GDM1 (cell line): ENCODE data around the gene DHFR2.
"Not testable (repeated sequence)": the region's sequence is repeated elsewhere in the genome, so short reads cannot be mapped to it uniquely, and the experiment has no call there.

Experiments
- DNase-seq: peaks from one replicate; lab custom pipeline; 2025; lab: John Stamatoyannopoulos, UW

DHFR2 gene

DNA sequence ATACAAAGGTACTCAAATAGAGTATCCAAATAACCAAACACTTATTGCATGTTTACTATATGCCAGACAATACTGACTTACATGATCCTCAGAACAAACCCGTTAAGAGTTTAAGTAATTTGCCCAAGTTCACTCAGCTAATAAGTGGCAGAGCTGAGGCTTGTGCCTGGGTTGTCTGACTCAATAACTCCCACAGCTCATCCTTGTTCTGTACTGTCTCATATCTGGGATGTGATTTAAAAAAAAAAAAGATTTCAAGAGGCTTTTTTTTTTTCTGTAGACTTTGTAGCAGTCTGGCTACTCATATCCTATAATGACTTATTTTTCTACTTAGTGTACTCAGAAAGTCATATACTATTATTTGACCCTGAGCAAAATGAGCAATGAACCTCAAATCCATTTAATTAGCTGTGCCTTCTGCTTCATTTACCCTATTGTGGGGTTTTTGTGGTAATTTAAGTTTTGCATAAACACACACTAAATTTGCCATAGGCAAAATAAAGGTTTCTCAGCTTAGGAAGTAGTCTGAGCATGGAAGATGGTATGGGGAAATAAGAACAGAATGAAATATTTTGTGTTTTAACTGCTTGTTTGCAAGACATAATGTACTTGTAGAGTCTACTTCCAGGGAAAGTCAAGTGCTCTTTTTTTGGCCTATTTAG is 3.2 kb upstream of the DHFR2 start:
- no peak for DNase-seq

DNA sequence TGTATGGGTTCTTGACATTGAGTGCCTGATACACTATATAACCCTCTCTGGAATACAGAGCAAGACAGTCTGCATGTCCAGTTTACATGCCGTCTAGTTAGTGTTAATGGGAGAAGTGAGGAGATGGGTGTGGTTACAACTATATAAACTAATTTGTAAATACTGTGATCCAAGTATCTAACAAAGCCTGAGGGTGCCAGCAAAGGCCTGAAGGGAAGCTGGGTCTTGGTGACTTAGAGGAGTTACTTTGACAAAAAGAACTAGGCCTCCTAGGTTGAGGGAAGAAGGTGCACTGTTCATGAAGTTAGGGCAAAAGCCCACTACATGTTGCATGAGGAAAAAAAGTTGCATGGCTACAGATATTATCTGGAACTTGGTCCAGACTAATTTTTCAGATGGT is 2.4 kb upstream of the DHFR2 start:
- no peak for DNase-seq

DNA sequence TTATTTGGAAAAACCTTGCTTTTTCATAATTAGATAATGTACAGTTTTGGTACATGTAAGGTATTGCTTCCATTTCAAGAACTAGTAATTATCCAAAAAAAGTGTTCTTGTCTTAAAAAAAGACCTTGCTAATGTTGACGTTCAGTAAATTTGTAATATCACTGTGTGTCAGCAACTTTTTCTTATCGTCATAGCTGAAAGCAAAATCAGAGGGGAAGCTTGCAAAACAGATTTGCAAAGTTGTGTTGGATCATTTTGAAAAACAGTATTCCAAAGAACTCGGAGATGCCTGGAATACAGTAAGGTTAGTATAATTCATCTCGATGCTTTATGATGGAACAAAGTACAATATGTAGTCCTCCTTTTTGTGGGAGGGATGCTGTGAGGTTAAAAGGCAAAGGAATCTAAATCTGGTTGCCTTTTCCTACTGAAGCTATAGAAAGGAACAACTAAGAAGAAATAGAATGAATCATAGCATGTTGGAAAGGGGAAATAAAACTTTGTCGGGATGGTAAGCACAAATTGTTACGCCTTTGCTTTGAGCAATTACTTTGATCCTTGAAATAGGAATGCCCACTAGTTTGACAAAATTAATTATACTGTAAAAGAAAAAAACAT is 1.6 kb upstream of the DHFR2 start:
- DNase-seq = no peak

DNA sequence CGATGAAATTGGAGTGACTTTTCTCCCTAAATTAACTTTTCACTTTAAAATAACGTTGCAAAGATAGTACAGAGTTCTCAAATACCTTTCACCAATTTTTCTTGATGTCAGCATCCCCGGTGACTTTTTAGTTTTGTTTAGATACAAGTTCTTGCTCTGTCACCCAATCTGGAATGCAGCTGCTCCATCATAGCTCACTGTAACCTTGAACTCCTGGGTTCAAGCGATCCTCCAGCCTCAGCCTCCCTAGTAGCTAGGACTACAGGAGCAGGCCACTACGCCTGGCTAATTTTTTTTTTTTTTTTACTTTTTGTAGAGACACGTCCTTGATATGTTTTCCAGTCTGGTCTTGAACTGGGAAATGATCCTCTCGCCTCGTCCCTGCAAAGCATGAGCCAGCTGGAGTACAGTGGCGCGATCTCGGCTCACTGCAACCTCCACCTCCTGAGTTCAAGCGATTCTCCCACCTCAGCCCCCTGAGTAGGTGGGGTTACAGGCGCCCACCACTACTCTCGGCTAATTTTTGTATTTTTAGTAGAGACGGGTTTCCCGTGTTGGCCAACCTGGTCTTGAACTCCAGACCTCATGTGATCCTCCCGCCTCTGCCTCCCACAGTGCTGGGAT is 892 bp upstream of the DHFR2 start:
- no peak for DNase-seq

DNA sequence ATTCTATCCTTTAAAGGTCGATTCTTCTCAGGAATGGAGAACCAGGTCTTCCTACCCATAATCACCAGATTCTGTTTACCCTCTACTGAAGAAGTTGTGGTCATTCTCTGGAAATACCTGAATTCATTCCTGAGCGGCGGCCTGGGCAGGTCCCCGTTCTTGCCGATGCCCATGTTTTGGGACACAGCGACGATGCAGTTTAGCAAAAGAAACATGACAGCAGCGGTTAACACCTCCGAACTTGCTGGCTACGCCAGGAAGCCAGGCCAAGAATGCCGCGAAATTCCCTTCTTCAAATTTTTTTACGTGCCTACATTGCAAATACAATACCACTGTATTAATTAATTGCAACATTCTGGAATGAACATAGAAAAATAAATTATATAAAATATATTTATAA is 1.4 kb downstream of the DHFR2 start:
- DNase-seq = no peak

DNA sequence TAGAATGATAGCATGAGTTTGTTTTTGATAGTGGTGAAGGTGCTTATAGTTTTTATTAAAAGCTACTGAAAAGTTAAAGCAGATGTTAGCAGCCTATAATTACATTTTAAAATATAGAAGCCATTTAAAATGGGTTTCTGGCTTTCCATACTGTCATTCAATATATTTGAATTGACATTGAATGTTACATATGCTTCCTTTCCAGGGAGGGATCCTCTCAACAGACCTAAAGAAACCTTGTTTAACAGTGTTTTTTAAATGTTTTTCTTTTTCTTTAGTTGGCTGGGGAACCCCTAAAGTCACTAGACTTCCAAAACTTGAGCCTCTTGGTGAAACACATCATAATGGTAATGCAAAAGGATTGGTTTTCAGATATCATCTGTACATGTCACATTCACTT is 12.2 kb downstream of the DHFR2 start:
- DNase-seq = no peak

DNA sequence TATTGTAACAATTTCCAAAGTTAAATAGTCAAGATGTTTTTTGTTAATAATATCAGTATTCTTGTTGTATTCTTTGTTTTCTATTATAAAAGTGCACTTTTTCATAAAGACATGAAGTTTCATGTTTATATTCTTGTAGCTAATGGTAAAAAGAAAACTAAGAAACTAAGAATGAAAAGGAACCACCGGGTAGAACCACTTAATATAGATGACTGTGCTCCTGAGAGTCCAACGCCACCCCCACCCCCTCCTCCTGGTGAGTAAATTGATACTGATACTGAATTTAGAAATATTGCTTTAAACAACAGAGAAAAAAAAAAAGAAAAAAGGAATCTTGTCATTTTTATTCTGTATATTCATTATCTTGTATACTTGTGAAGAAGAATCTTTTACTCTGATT is 13.4 kb downstream of the DHFR2 start:
- DNase-seq = no peak

DNA sequence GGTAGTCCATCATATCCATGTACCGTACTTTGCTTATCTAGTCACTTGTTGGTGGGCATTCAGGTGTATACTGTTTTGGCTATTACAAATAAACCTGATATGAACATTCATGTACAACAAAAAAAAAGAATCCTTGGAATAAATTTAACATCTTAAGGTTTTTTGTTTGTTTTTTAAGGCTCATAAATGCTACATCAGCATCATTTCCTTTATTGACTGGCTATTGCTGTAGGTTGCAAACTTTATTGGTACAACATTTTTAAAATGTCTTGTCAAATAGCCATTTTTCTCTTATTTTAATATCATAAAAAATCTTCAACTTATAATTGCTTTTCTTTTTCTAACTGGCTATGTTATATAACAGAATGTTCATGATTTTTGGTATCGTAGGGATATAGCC is 16.2 kb downstream of the DHFR2 start:
- DNase-seq = no peak

DNA sequence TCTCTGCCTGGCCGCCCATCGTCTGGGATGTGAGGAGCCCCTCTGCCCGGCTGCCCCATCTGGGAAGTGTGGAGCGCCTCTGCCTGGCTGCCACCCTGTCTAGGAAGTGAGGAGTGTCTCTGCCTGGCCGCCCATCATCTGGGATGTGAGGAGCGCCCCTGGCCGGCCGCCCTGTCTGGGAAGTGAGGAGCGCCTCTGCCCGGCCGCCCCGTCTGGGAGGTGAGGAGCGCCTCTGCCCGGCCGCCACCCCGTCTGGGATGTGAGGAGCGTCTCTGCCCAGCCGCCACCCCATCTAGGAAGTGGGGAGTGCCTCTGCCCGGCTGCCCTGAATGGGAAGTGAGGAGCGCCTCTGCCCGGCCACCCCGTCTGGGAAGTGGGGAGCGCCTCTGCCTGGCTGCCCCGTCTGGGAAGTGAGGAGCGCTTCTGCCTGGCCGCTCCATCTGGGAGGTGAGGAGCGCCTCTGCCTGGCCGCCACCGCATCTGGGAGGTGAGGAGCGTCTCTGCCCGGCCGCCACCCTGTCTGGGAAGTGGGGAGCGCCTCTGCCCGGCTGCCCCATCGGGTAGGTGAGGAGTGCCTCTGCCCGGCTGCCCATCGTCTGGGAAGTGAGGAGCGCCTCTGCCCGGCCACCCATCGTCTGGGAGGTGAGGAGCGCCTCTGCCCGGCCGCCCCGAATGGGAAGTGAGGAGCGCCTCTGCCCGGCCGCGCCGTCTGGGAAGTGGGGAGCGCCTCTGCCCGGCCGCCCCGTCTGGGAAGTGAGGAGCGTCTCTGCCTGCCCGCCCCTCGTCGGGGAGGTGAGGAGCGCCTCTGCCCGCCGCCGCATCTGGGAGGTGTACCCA is 18.4 kb downstream of the DHFR2 start:
- not testable (repeated sequence) for DNase-seq

DNA sequence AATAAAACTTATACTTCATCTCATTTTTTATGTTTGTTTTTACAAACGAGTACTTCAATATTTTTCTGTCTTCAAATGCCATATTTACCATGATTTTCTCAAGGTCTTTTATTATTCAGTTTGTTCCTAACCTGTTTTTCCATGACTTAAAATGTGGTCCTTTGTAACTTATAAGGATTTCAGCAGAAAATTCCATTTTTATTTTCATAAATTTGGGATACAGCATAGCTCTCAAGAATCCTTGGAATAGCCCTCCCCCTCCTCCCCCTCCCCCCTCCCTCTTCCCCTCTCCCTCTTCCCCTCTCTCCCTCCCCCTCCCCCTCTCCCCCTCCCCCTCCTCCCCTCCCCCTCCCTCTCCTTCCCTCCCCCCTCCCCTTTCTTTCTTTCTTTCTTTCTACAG is 19.4 kb downstream of the DHFR2 start:
- DNase-seq = no peak

DNA sequence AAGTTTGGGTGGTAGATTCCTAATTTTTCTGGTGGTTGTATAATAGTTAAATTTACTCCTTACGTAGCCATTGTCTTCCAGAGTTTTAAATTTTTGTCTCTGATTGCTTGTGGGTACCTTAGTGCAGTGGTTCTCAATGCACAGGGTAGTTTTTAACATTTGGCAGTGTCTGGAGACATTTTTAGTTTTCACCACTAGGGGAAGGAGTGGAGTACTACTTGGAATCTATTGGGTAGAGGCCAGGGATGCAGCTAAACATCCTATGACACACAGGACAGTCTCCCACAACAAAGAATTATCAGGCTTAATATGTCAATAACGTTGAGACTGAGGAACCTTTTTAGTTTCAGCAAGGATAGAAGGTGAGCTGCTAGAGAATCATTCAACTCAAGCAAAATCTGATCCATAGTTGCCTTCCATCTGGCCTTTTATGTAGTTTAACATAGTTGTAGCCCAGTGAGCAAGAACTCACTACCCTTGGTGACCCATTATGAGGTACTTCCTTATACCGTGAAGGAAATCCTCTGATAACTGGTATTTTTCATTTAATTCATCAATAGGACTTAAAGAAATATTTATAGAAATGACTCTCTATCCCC is 25.7 kb downstream of the DHFR2 start:
- DNase-seq = no peak

DNA sequence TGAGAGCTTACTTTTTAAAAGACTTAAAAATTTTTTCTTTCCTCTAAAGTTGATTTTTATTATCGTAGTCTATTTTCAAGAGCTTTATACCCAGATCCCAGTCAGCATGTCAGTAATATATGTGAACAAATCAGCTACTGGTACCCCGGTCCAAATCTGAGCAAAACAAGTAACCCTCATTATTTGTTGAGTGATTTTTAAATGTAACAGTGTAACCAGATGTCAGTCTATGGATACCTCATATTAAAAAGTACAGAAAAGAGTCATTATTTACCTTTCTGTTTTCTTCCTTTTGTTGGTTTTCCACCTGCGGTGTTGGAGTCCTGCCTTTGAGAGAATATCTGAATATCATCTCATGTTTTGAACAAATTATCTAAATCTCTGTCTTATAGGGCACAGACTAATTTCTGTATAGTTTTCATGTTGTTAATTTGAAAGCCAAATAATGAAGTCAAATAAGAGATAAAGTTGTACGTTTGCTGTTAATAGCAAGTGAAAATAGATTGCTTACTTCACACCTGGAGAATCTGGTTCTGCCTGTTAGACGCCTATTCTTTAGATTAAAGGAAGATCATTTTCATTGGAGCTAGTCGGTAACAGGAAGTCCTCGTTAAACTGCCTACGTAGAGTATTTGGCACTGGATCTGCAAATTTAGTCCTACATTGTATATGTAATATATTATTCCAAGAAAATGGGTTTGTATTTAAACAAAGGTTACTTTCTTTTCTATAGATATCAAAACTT is 34.5 kb downstream of the DHFR2 start, which contains the start of gene STX19:
Gene STX19 (minus strand): TSS at position 505 of the 745 bp plus-strand sequence. CDS start 13,328 bp downstream, outside the sequence.
- DNase-seq = no peak

DNA sequence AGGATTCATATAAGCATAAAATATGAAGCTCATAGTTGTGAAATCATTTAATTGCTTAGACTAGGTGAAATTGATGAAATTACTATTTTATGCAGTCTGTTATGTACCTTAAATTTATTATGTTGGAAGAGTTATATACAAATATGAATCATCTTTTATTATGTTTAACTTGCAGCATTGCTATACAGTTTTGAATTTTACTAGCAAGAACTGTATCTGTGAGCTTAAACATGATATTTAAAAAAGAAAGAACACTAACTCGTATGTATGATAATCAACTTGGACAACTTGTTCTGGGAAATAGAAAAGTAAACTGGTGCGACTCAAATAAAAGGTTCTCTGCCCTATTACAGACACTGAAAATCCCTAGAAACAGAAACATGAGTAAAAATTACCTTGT is 36.1 kb downstream of the DHFR2 start:
- DNase-seq = no peak

DNA sequence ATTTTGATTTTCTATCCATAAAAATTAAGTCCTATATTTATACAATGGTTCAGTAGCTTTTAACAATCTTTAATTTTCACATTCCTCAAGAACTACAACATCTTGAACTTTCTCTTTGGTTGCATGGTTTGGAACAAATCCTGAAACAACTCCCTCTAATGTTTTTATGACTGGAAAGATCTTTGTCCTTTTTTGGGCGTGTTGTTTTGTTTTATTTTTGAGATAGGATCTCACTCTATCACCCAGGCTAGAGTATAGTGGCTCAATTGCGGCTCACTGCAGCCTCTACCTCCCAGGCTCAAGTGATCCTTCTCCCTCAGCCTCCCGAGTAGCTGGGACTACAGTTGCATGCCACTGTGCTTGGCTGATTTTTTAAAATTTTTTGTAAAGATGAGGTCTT is 38.3 kb downstream of the DHFR2 start:
- no peak for DNase-seq

DNA sequence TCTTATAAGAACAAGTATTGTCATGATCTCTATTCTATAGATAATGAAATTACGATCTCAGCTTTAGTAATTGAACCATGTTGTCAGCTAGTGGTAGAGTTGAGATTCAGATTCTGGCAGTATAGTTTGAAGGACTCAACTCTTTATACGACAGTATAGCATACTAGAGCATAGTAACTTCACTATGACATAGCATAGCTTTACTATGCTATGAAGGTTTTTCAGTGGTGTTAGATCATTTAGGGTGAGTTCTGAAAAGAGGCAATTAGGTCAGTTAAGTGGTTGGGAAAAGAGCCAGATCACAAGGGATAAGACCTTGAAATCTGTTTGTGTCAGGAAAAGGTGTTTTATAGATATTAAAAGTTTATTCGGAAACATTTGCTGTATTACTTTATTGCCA is 42.4 kb downstream of the DHFR2 start:
- no peak for DNase-seq

DNA sequence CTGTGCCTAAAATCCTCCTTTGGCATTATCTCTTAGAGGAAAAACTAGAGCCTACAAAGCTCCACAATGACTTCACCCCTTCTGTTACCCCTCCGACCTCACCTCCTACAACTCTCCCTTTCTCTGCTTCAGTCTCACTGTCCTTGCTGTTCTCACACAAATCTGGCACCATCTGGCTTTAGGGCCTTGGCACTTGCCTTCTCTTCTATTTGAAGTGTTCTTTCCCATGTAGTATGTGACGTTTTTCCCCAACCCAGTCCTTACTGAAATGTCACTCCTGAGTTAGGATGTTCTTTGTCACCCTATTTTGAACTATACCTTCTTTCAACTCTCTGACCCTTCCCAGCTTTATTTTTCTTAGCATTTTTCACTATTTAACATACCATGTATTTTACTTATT is 43.1 kb downstream of the DHFR2 start:
- DNase-seq = no peak

DNA sequence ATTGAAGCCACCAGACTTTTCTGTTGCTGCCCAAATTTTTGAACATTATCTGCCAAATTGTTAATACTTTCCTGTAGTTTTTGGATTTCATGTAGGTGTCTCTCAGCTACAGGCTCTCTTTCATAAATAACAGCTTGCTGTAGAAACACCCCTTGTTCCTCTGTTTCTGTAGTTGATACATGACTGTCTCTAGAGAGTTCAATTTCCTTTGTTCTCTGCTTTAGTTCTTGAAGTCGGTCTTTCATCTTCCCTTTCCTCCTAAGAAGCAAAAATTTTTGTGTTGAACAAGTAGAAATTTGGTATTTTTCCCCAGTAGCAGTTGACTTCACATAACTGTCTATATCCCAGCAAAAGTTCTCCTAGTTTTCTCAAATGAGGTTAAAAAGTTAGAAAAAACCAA is 47.7 kb downstream of the DHFR2 start:
- DNase-seq = no peak

DNA sequence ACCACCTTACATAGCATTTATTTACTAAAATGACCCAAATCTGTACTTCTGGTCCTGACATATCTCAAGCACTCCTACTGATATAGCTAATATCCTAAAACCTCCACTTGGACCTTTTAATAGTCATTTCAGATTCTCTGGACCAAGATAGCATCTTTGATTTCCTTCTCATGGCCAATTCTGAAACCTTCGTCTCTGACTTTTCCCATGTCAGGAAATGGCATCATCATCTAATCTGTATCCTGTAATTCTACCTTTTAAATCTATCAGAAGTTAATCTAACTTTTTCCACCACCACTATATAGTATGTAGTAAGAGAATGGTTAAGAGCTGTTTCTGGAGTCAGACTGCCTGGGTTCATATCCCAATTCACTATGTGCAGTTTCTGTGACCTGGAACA is 50.5 kb downstream of the DHFR2 start:
- no peak for DNase-seq

DNA sequence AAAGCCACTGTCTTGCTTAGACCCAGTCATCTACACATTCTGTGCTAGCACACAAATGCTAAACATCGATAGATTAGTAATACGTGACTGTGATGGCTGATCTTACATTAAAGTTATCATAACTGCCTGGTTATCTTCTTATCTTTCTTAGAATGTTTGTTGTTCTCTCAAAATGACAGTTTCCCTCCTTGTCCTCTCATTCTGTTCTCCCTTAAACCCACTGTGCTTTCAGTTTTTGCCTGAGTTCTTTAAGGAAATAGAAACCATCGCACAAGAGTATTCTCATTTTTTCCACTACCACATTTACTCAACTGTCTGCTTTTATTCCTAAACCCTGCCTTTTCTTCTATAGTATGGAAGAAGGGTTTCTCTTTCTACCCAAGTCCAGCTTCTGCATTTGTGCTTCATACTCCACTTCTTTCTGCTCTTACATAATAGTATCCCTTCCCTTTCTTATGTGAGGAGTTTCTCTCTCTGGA is 51.4 kb downstream of the DHFR2 start:
- DNase-seq = no peak

DNA sequence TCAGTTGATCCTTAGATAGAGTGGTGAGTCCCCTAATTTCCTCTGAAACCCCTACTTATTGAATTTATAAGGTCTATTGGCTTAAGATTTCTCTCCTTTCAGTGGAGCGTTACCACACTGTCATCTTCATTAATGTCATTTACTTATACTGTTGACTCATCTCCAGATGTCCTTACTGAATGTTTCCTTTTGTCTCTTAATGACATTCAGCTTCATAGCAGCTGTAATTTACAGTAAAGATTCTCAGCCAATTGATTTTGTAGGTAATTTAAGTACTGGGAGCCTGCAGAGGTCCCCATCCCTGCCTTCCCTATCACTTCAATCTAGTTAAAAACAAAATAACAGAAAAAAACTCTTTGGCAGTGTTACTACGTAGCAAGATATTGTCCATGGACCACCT is 53.1 kb downstream of the DHFR2 start:
- DNase-seq = no peak

DNA sequence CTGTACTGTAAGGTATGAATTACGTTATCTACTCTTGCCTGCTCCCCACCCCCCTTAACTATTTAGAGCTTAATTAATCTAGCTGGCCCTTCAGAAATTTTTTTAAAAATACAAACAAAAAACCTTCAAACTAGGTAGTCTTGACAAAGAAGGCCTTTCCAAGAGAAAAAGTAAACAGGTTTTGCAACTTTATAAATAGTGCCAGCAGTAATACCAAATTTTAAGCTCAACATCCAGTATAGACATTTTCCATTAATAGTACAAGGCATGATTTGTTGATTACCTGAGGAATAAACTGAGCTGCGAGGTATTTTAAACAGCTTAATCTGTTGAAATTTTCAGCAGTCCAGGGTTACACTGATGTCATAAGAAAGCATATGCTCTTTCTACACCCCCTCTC is 54.5 kb downstream of the DHFR2 start:
- DNase-seq = no peak
